GM18909 (cell line): ENCODE measurements around the gene ARL8A.
"Not testable (repeated sequence)": the region's sequence is repeated elsewhere in the genome, so short reads cannot be mapped to it uniquely, and the experiment has no call there.

ENCODE experiments used
- ATAC-seq: cut with Tn5 transposase; IDR thresholded peaks from one replicate; pipeline ENCODE4 v1.9.1; 2021; ENCODE audit warnings: mild to moderate bottlenecking; ENCODE audit not compliant: unreplicated experiment, poor library complexity

The ARL8A gene

DNA sequence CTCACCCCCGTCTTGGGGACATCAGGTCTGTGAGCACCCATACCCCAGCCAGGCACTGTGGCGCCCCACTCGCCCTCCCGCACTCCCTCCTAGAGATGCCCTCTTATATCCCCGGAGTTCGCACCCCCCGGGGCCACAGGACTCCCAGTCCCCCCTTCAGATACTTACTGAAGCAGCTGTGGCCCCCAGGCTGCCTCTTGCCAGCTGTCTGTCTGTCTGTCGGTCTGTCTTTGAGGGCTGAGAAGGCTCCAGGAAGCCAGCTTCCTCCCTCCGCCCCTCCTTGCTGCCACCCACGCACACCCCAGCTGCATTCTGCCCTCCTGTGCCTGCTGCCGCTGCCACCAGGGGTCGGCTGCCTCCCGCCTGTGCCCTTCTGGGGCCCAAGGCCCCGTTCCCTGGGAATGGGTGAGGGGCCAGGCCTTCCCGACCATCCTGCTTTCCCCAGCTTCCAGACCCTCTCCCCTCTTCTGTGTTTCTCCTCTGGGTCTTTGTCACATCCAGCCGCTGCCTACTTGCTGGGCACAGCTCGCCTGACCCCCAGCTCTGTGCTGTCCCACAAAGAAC is 15.9 kb upstream of the ARL8A start, which contains the start of gene PTPN7:
PTPN7 (minus strand) TSS at position 226 of the 564 bp plus-strand sequence. CDS start 1,200 bp downstream, outside the sequence.
- peak; percentile 61 for ATAC-seq

DNA sequence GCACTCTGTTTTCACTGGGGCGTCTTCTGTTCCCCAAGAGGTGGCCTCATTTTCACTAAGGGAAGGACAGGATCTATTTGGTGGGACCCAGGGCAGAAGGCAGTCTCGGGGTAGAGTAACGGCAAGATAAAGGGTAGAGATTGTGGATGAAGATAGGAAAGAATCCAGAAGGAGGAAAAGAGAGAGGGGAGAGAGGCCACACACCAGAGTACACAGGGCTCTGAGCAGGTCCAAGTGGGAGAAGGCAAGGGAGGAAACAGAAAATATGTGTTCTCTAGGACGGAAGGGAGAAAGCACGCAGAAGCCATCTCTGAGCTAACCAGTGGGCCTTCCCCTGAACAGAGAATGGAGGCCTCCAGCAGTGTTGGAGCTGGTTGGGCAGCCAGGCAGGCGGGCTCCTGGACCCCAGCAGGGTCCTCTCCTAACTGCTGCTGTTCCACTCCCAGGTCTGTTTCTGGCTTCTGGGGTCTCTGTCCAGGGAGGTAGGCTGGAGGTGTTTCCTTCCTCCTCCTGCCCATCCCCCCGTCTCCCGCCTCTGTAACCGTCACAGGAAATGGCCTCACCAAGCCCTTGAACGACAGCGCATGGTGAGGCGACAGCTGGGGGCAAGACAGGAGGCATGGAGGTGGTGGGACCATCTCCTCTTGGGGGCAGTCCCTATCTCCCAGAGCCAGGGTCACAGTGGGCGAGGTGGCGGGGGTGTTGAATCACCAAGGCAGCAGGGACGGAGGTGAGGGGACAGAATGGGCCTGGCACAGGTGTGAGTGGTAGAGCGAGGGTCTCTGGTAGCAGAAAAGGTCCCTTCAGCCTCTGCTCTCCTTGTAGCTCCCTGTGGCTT is 15.2 kb upstream of the ARL8A start:
- ATAC-seq: no peak

- ATAC-seq: no peak
Measured at GRCh38 chr1:202158810-202159533, 14.4 kb upstream of the ARL8A start.

DNA sequence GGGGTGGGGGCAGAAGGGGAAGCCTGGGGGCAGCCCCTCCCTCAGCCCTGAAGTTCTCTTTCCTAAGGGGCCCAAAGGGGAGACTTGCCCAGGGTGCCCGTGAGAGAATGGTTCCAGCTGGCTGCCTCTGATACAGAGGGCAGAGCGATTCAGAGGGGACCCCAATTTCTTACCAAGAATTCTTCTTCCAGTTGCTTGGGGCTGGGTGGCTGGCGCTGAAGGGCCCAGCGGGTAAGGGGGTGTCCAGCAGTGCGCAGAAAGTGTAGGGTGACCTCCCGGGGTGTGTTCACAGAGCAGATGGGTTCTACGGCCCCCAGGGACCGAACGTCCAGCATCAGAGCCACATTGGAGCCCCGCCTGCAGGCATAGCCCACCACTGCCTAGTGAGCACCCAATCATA is 13.4 kb upstream of the ARL8A start:
- ATAC-seq: no peak

- ATAC-seq: no peak
Measured at GRCh38 chr1:202156590-202156989, 12.1 kb upstream of the ARL8A start.

DNA sequence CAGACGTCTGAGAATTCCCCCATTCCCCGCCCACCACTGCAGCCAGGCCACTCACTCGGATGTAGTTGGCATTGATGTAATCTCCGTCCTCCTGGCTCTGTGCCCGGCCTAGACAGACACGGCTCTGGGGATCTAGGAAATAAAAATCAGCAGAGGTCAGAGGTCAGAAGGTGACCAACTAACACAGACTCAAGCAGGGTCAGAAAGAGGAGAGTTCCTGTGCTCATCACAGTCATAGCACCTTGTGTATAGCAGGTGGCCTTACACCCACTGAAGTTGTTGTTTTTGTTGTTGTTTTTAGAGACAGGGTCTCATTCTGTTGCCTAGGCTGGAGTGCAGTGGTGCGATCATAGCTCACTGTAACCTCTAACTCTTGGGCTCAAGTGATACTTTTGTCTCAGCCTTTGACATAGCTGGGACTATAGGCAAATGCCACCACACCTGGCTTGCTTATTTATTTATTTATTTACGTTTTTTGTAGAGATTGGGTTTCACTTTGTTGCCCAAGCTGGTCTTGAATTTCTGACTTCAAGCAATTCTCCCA is 11.0 kb upstream of the ARL8A start:
- no peak for ATAC-seq

GRCh38 chr1:202154766-202155477 is 10.4 kb upstream of the ARL8A start:
- no peak for ATAC-seq

DNA sequence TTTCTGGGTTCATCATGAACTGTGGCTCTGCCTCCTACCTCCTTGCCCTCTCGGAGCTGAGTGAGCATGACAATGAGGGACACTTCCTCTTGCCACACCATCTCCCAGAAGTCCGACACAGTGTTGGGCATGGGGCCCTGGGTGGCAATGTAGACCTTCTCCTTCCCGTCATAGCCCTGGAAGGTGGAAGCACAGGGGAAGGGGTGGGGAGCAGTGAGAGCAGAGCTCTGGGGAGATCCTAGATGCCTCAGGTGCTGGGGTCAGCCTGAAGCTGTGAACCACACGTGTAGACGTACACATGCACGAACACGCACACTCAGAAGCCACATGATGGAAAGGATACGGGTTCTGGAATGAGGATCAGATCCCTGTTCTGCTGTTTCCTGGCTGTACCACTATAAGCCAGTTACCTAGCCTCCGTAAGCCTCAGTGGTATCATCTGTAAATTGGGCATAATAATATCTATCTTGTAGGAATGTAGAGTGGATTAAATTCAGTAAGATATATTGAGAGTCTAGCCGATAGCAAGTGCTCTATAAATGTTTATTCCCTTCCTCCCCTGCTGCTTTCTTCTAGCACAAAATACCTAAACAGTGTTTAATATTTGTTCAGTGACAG is 9.7 kb upstream of the ARL8A start:
- no peak for ATAC-seq

DNA sequence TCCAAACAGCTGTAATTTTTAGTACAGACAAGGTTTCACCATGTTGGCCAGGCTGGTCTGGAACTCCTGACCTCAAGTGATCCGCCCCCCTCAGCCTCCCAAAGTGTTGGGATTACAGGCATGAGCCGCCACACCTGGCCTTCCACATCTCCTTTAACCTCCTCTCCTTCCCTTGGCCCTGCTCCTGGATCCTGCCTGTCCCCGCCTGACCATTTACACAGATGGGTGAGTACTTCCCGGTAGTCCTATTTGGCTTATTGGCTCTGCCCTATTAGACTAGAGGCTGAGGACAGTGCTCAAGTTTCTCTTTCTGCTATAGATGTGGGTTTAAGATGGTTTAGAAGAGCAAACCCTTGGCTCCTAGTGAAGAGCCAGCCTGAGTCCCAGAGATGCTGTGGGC is 8.7 kb upstream of the ARL8A start:
- no peak for ATAC-seq

DNA sequence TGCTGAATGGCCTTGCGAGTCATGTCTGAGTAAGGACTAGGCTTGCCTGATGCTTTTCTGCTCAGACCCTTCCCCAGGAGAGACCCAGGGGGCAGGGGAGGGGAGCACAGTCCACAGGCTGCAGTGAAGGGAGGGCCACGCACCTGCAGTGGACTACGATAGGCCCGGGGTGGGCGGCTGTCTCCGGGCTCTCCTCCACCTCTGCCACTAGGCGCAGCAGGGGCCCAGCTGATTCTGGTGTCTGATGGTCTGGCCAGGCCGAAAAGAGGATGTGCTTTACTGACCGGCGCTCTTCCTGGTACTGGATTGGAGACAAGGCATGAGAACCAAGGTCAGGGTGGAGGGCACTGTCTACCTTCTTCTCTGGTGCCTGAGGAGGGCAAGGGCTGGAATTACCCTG is 7.9 kb upstream of the ARL8A start:
- no peak for ATAC-seq

DNA sequence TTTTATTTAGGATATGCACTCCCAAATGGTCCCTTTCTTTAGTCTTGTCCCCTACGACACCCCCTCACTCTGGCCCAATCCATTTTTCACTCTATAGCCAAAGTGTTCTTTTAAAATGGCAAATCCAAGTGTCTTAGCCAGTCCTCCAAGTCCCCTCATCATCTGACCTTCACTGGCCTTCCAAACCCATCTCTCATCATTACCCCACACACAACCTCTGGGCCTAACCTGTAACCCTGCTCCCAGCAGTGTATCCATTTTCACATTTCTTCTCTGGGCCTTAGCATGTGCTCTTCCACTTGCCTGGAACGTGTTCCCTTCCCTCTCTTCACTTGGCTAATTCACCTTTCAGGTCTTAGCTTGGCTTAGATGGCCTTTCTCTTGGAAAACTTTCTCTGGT is 6.5 kb upstream of the ARL8A start:
- no peak for ATAC-seq

- no peak for ATAC-seq
Measured at GRCh38 chr1:202150602-202151001, 6.1 kb upstream of the ARL8A start.

DNA sequence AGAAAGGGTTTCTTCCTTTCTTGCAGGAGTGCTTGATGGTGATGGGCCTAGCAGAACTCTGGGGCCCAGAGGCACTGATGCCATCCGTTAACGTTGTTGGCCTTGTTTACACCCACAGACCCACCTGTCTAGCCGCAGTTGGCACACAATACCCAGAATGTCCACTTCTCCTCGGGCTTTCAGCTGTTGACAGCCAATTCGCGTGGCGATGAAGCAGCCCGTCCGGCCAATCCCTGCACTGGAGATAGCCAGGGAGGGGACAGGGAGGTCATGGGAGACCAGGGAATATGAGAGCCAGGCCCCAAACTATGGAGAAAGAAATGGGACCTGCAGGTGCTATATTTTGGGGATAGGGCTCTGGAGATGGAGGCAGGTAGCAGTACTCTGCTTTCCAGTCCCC is 5.7 kb upstream of the ARL8A start:
- ATAC-seq: no peak

- ATAC-seq: no peak
Measured at GRCh38 chr1:202149566-202149965, 5.0 kb upstream of the ARL8A start.

- ATAC-seq: no peak
Measured at GRCh38 chr1:202148391-202148790, 3.9 kb upstream of the ARL8A start.

GRCh38 chr1:202146993-202147392 is 2.5 kb upstream of the ARL8A start:
- ATAC-seq: no peak

GRCh38 chr1:202146279-202146678 is 1.7 kb upstream of the ARL8A start:
- ATAC-seq: no peak

- not testable (repeated sequence) for ATAC-seq
Measured at GRCh38 chr1:202145744-202146140, 1.2 kb upstream of the ARL8A start.

DNA sequence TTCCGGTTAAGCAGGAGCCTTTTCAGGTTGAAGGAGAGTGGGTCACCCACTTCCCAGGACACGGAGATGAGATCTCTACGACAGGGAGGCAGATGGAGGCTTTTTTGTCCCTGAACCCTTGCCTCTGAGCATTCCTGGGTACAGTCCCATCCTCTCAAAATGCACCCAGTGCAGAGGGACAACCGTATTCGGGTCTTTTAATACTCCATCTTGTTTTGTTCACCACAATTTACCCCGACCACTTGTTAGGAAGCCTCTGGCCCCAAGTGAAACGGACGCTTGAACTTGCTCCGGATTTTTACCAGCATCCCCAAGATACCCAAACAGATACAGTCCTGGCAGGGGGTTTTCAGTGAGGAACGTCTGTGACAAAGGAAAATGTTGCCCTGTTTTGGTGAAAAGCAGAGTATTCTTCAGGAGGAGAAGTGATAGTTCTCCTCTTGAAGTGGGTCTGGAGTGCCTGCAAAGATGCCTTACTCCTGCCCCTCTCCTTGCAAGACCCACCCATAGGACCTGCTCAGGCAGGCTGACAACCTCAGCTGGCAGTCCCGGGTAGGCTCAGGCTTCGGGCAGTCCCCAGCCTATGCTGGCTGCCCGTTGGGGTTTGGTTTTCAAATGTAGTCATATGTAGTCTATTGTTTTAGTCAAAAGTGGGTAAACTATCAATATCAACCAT is 669 bp upstream of the ARL8A start:
- no peak for ATAC-seq
